HL-60 (cell line): ENCODE results near the gene TSPAN18.

Experiments used
- CTCF ChIP-seq: IDR thresholded peaks from one replicate; pipeline ENCODE4 v1.5.1; 2011; ENCODE audit warnings: low read length, control low read depth, inconsistent platforms; ENCODE audit not compliant: insufficient read depth
- GABPA ChIP-seq: IDR thresholded peaks from 2 replicates; pipeline ENCODE4 v1.6.1; 2012; ENCODE audit warnings: low read depth
- POLR2AphosphoS5 ChIP-seq: IDR thresholded peaks from 2 replicates; pipeline ENCODE4 v1.6.1; 2012; ENCODE audit warnings: low read depth
- REST ChIP-seq: IDR thresholded peaks from 2 replicates; pipeline ENCODE4 v1.6.1; 2012; ENCODE audit warnings: low read depth; ENCODE audit not compliant: insufficient replicate concordance

GRCh38 chr11:44901786-44902185 lies 175.0 kb downstream of the TSPAN18 start:
- no peak for TF ChIP-seq REST
- no peak for TF ChIP-seq CTCF
- no peak for TF ChIP-seq POLR2AphosphoS5
- no peak for TF ChIP-seq GABPA
